HTERT RPE-1 (cell line): ENCODE measurements around the gene KCNJ11.
"Not testable (repeated sequence)": the region's sequence is repeated elsewhere in the genome, so short reads cannot be mapped to it uniquely, and the experiment has no call there.

ENCODE experiments used
- in situ Hi-C: fragments of 300-500 bp; cut with MboI; formaldehyde crosslinking; loops from 4 replicates; pipeline ENCODE4 v1.14.3; 2020; ENCODE audit warnings: low sequenced_read_pairs

The KCNJ11 gene

DNA sequence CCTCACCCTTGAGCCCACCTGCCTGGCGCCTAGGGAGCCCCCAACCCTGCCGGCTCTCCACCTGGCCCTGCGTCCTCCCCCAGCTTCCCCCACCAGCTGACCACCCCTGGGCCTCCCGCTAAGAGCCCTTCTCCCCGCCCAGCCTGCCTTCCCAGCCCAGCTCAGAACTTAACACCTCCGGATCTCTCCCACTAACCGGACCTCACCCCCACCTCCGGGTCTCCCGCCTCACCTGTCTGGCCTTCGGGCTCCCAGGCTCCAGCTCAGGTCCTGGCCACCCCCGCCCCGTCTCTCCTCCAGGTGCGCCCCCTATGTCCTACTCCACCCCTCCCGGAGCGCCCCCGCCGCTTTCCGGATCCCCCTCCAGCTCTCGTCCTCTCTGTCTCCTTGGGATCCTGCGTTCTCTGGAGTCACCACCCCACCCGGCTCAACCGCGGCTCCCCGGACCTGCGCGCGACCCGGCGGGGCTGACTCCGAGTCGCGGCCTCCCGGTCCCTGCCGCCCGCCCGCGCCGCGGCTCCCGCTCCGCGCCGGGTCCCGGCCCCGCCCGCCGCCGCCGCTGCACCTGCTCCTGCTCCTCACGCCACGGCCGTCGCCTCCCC lies at the start of gene KCNJ11:
TSS of gene KCNJ11 (minus strand) at position 51 of the 602 bp plus-strand sequence. CDS start 568 bp downstream, outside the sequence.
- in situ Hi-C loops = loop anchor here (25.0 kb wide), 1 partner anchor 124 kb away; no protein-coding TSS in a partner anchor

DNA sequence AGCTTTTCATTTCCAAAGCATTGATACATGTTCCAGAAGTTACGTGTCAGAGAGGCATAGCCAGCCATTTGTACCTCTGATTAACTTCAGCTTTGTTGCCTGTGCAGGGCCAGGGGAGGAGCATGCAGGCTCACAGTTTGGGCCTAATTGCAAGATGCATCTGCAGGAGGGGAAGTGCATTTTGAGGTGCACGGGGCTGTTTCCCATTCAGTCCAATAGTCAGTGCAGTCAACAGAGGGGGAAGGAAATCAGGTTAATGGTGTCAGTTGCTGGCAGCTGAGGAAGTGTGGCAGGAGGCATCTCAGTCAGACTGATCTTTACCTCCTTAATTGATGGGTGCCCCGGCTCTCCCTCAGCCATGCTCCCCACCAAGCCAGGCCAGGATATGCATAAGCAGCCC lies 48.9 kb upstream of the KCNJ11 start:
- in situ Hi-C loops = no loop called here

DNA sequence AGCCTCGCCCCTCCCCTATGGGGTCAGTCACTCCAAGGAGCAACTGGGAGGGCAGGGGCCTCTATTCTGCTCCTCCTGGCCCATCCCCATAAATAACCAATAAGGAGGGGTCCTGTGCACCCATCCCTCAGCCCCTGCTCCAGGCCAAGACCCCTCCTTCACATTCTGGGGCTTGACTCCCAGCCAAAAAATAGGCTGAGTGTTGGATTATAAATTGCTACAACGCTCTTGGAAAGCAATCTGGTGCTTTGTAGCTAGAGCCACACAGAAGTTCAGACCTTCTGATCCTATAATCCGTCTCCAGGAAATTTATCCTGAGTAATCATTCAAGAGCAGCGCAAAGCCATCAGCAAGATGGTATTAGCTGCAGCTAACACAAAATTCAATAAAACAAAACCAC lies 45.6 kb upstream of the KCNJ11 start:
- in situ Hi-C loops = no loop called here

DNA sequence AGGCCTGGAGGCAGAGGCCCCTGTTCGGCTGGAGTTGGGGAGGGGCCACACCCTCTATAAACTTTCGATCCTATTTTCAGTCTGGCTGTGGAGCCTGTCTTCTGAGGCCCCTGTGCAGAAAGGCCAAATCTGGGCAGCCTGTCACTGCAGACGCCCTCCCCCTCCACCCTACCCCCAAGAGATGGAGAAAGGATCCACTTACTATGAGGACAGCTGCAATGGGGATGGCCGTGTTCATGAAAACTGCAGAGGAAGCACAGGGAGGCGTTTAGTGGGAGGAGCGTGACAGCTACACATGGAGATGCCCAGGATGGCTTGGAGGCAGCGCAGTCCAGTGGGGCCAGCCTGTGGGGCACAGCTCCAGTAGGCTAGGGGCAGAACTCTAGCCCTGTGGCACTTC lies 43.5 kb upstream of the KCNJ11 start:
- in situ Hi-C loops = no loop called here

DNA sequence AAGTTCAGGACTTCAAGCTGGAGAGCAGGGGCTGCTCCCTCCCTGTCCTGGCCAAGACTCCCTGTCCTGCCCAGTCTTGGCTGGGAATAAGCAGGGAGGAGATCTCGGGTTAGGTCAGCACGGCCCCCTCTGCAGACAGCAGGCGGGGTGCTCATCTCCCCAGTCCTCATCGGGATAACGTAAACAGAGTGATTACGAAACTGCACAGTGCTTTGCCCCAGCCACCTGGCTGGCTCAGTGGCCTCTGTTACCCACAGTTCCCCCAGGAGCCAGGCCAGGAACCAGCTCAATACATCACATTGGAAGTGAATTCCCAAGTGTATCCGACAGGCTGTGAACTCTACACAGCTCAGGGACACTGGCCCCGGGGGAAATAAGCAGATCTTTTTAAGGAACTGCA lies 42.7 kb upstream of the KCNJ11 start:
- in situ Hi-C loops = no loop called here

DNA sequence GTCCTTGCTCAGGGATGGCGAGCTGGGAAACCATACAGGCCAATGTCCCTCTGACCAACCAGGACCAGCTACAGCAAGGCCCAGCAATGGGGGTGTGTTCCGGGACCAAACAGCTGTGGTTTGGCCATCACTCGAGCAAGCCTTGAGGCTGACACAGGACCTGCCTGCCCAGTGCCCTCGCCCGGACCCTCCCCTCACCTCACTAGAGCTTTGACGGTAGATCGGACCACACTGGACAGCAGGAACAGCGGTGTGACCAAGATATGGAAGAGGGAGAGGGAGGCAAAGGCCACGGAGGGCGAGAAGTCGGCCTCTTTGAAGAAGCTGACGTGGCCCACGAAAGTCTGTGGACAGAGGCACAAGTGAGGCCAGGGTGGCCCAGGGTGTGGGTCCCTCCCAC lies 42.2 kb upstream of the KCNJ11 start:
- in situ Hi-C loops = no loop called here

DNA sequence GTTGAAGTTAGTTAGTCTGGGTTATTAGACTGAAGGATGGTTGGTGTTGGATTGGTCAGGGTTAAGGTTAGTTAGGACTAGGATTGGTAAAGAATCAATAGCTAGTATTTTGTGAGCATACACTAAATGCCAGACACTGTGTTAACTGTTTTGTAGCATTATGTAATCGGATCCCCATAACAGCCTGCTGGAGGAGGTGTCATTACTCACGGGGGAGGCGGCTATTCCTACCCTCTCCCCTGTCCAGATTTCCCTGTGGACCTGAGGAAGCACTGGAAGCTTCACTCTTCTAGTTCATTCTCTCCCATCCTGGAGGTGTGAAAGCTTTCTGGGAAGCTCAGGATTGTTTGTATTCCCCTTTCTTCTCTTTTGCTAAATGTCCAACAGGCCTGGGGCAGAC lies 40.5 kb upstream of the KCNJ11 start:
- in situ Hi-C loops = no loop called here

DNA sequence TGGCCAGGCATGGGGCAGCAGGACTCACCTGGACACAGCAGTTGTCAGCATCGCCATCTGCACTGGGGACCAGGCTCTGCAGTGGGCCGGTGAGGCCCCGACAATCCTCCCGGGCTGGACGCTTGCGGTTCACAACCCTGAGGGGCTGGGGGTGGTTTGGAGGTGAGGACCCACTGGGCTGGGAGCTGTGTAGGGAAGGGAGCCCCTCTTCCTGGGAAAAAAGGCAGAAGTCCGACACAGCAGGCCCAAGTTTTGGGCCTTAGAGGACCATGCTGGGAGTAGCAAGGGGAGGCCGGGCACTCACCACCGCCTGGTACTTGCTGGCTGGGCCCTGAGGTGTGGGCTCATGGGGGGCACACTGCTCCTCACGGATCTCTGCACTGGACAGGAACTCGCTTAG lies 39.8 kb upstream of the KCNJ11 start:
- in situ Hi-C loops = no loop called here

DNA sequence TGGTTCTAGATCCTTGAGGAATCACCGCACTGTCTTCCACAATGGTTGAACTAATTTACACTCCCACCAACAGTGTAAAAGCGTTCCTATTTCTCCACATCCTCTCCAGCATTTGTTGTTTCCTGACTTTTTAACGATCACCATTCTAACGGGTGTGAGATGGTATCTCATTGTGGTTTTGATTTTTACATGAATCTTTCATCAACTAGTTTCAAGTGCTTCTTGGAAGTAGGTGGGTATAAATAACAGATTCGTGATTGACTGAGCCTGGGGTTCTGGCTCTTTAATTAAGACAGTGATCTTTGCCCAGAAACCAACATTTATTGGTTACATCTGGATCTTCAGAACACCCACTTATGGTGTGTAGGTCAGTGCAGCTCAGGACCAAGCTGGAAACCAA lies 37.8 kb upstream of the KCNJ11 start:
- in situ Hi-C loops = not testable (repeated sequence)

DNA sequence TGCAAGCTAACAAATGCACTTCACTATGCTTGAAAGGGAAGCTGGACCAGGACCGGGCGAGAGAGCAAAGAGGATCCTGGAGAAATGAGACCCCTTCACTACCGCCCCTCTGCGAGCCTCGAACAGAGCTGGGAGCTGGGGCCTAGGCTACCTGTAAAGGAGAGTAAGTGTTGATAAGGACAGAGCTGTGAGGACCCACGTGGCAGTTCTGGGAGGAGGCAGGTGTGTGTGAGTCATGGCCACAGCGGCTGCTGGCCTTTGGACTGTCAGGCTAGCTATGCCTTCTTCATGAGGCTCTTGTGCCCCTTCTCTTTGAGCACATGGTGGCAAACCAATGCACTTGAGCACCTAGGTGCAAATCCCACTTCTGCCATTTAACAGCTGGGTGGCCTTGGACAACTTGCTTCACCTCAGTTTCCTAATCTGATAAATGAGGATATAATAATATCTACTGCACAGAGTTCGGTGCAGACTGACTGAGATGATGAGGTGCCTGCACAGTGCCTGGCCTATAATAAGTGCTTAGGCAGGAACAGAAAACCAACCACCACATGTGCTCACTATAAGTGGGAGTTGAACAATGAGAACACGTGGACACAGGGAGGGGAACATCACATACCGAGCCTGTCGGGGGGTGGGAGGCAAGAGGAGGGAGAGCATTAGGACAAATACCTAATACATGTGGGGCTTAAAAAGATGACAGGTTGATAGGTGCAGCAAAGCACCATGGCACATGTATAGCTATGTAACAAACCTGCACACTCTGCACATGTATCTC lies 35.3 kb upstream of the KCNJ11 start:
- in situ Hi-C loops = no loop called here

DNA sequence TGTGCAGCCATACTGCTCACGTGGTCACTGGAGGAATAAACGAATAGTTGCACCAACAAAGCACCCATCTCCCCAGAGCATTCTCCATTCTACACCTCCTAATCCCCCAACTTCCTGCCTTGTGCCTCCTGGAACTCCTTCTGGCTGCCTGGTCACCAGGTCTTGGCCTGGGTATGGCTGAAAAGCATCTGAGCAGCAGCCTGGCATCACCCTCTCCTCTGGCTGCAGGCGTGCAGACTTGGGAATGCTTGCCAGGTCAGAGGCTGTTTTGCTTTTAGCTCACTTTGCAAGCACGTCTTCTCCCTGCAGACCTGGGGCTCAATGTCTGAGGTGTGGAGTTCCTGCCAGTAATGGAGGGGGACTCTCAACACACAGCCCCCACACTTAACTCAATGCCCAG lies 33.3 kb upstream of the KCNJ11 start:
- in situ Hi-C loops = no loop called here

DNA sequence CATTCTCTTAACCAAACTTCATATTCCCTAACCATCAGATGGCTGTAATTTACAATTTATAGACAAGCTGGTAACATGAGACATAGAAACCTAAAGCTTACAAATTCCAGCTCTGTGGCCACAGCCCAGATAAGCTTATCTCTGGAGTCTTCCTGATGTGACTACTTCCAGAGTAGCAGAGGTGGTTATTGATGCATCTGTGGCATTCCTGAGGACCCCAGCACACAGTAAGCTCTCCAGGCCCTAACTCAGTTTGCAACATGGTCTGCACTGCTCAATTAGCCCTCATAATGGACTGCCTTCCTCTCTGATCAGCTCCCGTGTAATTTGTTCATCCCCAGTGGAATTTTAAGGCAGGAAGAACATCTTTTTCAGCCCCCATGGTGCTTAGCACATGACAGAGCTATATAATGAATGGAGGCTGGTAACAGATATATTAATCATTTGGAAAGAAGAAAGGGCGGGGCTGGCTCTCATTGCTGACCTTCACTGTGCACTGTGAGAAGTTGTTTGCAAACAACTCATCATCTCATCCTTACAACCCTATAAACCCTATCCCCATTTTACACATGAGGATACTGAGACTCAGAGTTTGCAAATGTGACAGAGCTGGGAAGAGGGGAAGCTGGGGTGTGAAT lies 30.1 kb upstream of the KCNJ11 start:
- in situ Hi-C loops = no loop called here

DNA sequence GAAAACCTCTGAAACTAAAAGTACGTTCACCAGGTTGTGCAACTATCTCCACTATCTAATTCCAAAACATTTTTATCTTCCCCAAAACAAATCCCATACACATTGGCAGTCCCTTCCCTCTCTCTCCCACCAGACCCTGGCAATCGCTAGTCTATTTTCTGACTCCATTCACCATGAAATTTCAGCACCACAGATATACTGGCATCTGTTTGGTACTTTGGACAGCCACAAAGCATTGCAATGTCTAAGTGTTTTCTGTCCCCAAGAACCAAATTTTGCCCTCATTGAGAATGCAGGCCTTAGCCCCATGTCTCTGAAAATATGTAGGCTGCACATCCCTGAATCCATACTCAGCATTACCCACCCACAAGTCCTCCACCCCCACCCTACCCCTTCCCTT lies 28.0 kb upstream of the KCNJ11 start:
- in situ Hi-C loops = no loop called here

DNA sequence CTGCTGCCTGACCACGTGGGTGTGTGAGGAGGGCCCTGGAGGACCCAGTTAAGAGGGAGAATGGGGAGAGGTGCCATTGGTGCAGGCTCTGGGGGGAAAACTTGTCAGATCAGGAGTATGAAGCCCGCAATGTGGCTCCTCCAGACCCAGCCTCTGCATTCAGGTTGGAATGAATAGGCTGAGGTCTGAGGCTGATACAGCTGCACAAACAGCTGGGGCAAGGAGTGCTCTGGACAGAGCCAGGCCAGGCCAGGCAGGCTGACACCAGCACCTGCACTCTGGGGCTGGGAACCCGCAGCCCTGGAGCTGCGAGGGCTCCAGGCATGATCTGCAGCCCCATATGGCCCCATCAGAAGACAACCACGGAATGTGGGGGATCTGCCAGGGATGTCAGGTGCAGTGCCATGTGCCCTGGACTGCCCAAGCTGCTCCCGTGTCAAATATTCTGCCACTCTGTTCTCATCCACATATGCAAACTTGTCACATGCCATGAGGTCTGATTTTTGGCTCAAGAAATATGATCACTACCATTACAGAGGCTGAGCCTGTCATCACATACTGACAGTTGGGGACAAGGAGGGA lies 27.2 kb upstream of the KCNJ11 start:
- in situ Hi-C loops = no loop called here

DNA sequence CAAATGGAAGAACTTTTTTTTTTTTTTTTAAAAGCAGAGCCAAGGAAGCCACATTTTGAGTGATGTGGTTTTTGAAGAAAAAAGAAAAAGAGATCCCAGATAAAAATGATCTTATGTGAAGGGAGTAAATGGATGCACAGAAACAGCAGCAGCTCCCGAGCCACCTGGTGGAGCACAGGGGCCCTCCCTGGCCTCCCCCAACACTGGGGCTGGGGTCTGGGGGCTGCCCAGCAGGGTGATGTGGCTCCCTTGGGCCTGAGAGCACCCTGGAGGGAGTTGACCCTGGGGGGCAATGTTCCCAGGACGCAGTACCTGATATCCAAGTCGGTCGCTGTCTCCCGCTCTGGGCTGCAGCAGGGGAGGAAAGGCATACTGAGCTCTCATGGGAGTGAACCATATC lies 26.5 kb upstream of the KCNJ11 start:
- in situ Hi-C loops = no loop called here

DNA sequence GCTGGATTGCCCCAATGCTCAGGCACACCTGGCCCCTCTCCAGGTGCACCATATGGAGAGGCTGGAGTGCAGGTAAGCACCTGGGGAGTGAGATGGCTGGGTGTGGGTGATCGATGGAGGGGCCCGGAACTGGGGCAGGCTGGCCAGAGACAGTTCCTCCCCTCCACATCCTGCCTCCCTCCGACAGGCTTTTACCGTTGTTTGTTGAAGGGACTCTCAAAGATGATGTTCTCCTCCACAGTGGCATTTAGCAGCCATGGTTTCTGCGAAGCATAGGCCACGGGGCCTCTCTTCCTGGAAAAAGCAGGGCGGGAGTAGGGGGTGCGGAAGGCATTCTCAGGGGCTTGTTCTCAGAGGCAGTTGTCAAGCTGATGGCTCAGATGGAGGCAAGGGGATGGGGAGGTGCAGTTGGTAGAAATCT lies 25.9 kb upstream of the KCNJ11 start:
- in situ Hi-C loops = no loop called here

DNA sequence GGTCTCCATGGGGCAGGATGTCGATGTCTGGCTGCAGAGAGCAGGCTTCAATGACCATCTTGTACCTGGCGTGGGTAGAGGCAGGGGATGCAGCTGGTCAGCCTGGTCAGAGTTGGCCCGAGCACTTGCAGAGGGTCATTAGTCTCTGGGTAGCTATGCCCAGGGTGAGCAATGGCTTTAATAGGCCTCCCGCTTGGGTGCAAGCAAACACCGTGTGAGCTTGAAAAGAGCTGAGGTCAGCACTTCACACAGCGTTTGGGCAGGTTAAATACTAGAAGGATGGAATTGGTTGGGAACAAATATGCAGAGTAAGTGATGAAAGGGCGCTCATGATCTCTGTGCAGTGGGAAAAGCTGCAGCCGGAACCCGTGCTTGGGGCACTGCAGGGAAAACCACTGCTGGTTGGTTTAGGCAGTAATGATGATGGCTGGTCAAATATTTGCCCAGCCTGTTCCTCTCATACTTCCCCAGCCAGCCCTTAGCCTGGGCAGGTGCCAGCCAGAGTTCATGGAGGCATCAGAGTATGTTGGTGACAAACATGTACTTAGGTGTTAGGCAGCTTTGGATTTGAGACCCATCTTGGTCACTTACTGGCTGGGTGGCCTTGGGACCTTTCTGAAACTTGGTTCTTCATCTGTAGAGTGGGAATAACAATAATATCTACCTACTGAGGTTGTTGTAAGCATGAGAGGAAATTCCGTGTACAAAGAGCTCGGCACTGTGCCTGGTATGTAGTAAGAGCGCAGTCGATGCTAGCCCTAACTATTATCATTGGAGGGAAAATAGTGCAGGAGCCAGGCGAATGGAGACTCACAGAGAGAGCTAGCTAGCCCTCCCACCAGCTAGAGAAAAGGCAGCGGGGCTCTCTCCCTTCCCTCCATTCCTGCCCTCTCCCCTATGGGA lies 25.2 kb upstream of the KCNJ11 start:
- in situ Hi-C loops = no loop called here

DNA sequence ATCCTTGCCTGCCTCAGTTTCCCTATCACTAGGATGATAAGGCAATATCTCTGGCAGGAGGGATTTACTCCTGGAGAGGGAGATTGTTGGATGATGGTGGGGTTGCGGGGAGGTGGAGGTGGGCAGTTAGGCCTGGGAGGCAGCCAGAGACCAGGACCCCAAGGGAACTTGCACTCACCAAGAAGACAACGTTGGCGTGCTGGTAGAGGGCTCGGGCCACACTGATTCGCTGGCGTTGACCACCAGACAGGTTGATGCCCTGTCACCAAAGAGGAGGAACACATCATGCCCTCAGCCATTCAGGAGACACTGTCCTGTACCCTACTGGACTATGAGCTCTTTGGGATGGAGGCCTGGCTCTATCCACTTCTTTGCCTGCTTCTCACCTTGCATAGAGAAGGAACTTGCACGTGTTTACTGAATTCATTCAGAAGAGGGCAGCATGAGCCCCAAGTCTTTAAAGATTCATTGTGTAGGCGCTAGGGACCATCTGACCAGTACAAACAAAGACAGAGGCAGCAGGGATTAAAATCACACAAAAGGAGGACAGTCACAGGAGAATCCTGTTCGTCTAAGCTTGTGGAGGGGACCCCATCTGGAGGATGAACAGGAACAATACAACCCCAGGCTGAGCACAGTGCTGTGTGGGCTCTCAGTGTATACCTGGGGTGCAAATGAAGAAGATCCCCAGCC lies 24.2 kb upstream of the KCNJ11 start:
- in situ Hi-C loops = no loop called here

DNA sequence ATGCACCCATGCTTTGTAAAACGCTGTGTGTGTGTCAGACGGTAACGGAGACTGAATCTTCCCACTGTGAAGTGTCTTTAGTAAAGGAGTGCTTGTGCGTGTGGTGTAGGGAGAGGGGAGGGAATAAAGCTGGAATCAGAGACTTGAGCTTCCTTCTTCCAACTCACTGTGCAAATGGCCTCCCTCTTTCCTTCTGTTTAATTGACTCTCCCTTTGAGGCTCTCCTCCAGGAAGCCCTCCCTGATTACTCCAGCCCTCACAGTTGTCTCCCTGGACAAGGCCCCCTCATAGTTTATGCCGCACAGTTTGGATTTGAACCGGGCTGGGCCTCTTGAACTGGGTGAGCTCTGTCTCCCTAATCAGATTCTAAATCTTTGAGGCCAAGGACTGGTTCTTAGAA lies 23.0 kb upstream of the KCNJ11 start:
- in situ Hi-C loops = no loop called here
